Duodenal mucosa (tissue), 2 donors: ENCODE measurements around the gene SCFD1.

ENCODE experiments used
- H3K27ac ChIP-seq: one replicate; pipeline ENCODE4 v1.7.0; 2013; ENCODE audit warnings: low read depth, low read length
- H3K27me3 ChIP-seq, 2 donors: one replicate each; pipeline ENCODE4 v1.7.0; 2013; ENCODE audit warnings: low read length in 2 of 2, control low read depth in 1 of 2; ENCODE audit not compliant: insufficient read depth in 2 of 2, control insufficient read depth in 1 of 2
- H3K36me3 ChIP-seq, 2 donors: one replicate each; pipeline ENCODE4 v1.7.0; 2013; ENCODE audit warnings: low read length in 2 of 2, control low read depth in 1 of 2; ENCODE audit not compliant: insufficient read depth in 2 of 2, control insufficient read depth in 1 of 2
- H3K4me1 ChIP-seq, 2 donors: one replicate each; pipeline ENCODE4 v1.7.0; 2013; ENCODE audit warnings: low read length in 2 of 2, control low read depth in 1 of 2; ENCODE audit not compliant: insufficient read depth in 2 of 2, control insufficient read depth in 1 of 2
- H3K4me3 ChIP-seq, 2 donors: one replicate each; pipeline ENCODE4 v1.7.0; 2013; ENCODE audit warnings: low read length in 2 of 2, low read depth in 1 of 2
- H3K9ac ChIP-seq, 2 donors: one replicate each; pipeline ENCODE4 v1.7.0; 2013; ENCODE audit warnings: low read length in 2 of 2, low read depth in 1 of 2
- H3K9me3 ChIP-seq, 2 donors: one replicate each; pipeline ENCODE4 v1.7.0; 2013; ENCODE audit warnings: low read length in 2 of 2, control low read depth in 1 of 2; ENCODE audit not compliant: control insufficient read depth in 1 of 2

SCFD1 gene

GRCh38 chr14:30692669-30693068 lies 70.5 kb downstream of the SCFD1 start:
- Histone ChIP-seq H3K36me3 (peaks cover 0 to 17% of the 10 kb centered on the region in 2 donors), H3K9ac (no peak overlapping the region), H3K9me3 (no peaks in the 10 kb centered on the region), H3K4me3 (no peak overlapping the region), H3K27ac (no peak overlapping the region), H3K4me1 (peaks cover 0 to 9% of the 10 kb centered on the region in 2 donors), H3K27me3 (no peaks in the 10 kb centered on the region)

- H3K27me3 ChIP-seq: no peaks in the 10 kb centered on the region
- no peak overlapping the region for H3K4me3 ChIP-seq
- no peaks in the 10 kb centered on the region for H3K9me3 ChIP-seq
- peaks cover 6 to 29% of the 10 kb centered on the region in 2 donors for H3K36me3 ChIP-seq
- H3K4me1 ChIP-seq: peaks cover 4% of the 10 kb centered on the region in 2 donors
- H3K9ac ChIP-seq: no peak overlapping the region
- no peak overlapping the region for H3K27ac ChIP-seq
These were observed 76.3 kb downstream of the SCFD1 start for GRCh38 chr14:30698463-30698862.

- no peaks in the 10 kb centered on the region for H3K27me3 ChIP-seq
- H3K4me3 ChIP-seq: no peak overlapping the region
- no peak overlapping the region for H3K9ac ChIP-seq
- H3K36me3 ChIP-seq: peaks cover 7 to 19% of the 10 kb centered on the region in 2 donors
- H3K9me3 ChIP-seq: no peaks in the 10 kb centered on the region
- no peak overlapping the region for H3K27ac ChIP-seq
- no peaks in the 10 kb centered on the region for H3K4me1 ChIP-seq
These were observed 84.6 kb downstream of the SCFD1 start for GRCh38 chr14:30706704-30707103.

- H3K4me1 ChIP-seq: no peaks in the 10 kb centered on the region
- H3K9me3 ChIP-seq: no peaks in the 10 kb centered on the region
- H3K36me3 ChIP-seq: peaks cover 7 to 19% of the 10 kb centered on the region in 2 donors
- no peak overlapping the region for H3K27ac ChIP-seq
- H3K27me3 ChIP-seq: no peaks in the 10 kb centered on the region
- no peak overlapping the region for H3K9ac ChIP-seq
- H3K4me3 ChIP-seq: no peak overlapping the region
These were observed 86.0 kb downstream of the SCFD1 start for GRCh38 chr14:30708157-30708556.

- Histone ChIP-seq H3K27me3 (no peaks in the 10 kb centered on the region), H3K4me3 (no peak overlapping the region), H3K36me3 (peaks cover 4 to 16% of the 10 kb centered on the region in 2 donors), H3K9me3 (no peaks in the 10 kb centered on the region), H3K4me1 (no peaks in the 10 kb centered on the region), H3K9ac (no peak overlapping the region), H3K27ac (no peak overlapping the region)
These were observed 87.1 kb downstream of the SCFD1 start for GRCh38 chr14:30709201-30709600.

GRCh38 chr14:30710876-30711275 lies 88.8 kb downstream of the SCFD1 start:
- H3K36me3 ChIP-seq: peaks cover 4 to 14% of the 10 kb centered on the region in 2 donors
- no peak overlapping the region for H3K4me3 ChIP-seq
- no peaks in the 10 kb centered on the region for H3K27me3 ChIP-seq
- H3K9ac ChIP-seq: no peak overlapping the region
- H3K4me1 ChIP-seq: no peaks in the 10 kb centered on the region
- no peaks in the 10 kb centered on the region for H3K9me3 ChIP-seq
- H3K27ac ChIP-seq: no peak overlapping the region

- Histone ChIP-seq H3K4me3 (no peak overlapping the region), H3K27ac (no peak overlapping the region), H3K9me3 (no peaks in the 10 kb centered on the region), H3K9ac (no peak overlapping the region), H3K4me1 (no peaks in the 10 kb centered on the region), H3K36me3 (peaks cover 14 to 15% of the 10 kb centered on the region in 2 donors), H3K27me3 (no peaks in the 10 kb centered on the region)
These were observed 97.0 kb downstream of the SCFD1 start for GRCh38 chr14:30719137-30719536.

GRCh38 chr14:30725763-30726162 lies 103.6 kb downstream of the SCFD1 start:
- no peak overlapping the region for H3K4me3 ChIP-seq
- no peaks in the 10 kb centered on the region for H3K9me3 ChIP-seq
- peaks cover 21 to 41% of the 10 kb centered on the region in 2 donors for H3K36me3 ChIP-seq
- no peaks in the 10 kb centered on the region for H3K4me1 ChIP-seq
- H3K9ac ChIP-seq: no peak overlapping the region
- H3K27ac ChIP-seq: no peak overlapping the region
- no peaks in the 10 kb centered on the region for H3K27me3 ChIP-seq

- Histone ChIP-seq H3K27ac (no peak overlapping the region), H3K9ac (no peak overlapping the region), H3K9me3 (no peaks in the 10 kb centered on the region), H3K27me3 (no peaks in the 10 kb centered on the region), H3K36me3 (peaks cover 18 to 35% of the 10 kb centered on the region in 2 donors), H3K4me3 (no peak overlapping the region), H3K4me1 (no peaks in the 10 kb centered on the region)
These were observed 106.4 kb downstream of the SCFD1 start for GRCh38 chr14:30728471-30728870.

GRCh38 chr14:30737916-30738315 lies 115.8 kb downstream of the SCFD1 start:
- no peak overlapping the region for H3K4me3 ChIP-seq
- H3K27me3 ChIP-seq: no peaks in the 10 kb centered on the region
- no peak overlapping the region for H3K9ac ChIP-seq
- H3K27ac ChIP-seq: no peak overlapping the region
- H3K4me1 ChIP-seq: no peaks in the 10 kb centered on the region
- peaks cover 23 to 27% of the 10 kb centered on the region in 2 donors for H3K36me3 ChIP-seq
- no peaks in the 10 kb centered on the region for H3K9me3 ChIP-seq

GRCh38 chr14:30738978-30739377 lies 116.9 kb downstream of the SCFD1 start:
- Histone ChIP-seq H3K9ac (no peak overlapping the region), H3K36me3 (peaks cover 19 to 21% of the 10 kb centered on the region in 2 donors), H3K4me3 (no peak overlapping the region), H3K9me3 (no peaks in the 10 kb centered on the region), H3K27me3 (no peaks in the 10 kb centered on the region), H3K27ac (no peak overlapping the region), H3K4me1 (no peaks in the 10 kb centered on the region)
